Measurements from ENCODE around the gene RBMS3.
A peak's percentile ranks its signal among the peaks of the same experiment; 100 is the strongest.

RBMS3 gene

DNA sequence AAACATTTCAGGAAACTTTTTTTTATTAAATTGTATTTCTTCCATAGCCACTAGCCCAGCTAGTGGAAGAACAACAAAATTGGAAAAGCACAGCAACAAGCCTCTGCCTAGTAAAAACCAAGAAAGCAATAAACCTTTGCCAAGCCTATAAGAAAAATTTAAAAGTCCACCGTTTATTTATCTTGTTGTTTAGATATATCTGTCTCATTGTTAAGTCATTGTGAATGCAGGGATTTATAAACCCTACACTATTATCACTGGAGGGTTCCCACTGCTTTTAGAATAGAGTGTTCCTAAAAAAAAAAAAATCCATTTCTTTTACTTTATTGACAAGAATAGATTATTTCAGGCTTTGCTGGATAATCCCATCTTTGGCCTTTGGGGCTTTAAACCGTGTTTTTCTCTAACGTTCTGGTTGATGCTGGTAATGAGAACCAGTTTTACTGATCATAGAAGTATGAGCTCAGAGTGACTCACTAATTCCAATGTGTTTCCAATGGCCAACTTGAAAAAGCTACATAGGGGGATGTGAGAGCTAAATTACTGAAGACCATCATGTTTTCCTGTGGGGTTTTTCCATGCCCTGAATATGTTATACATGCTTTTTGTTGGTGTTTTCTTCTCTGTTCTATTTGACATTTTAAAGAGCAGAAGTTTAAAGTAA is 634.1 kb downstream of the RBMS3 start:
- no peak for DNase-seq

GRCh38 chr3:29919571-29919970 is 638.7 kb downstream of the RBMS3 start:
- no peak for DNase-seq

GRCh38 chr3:29922992-29923746 is 642.3 kb downstream of the RBMS3 start:
- no peak for DNase-seq

DNA sequence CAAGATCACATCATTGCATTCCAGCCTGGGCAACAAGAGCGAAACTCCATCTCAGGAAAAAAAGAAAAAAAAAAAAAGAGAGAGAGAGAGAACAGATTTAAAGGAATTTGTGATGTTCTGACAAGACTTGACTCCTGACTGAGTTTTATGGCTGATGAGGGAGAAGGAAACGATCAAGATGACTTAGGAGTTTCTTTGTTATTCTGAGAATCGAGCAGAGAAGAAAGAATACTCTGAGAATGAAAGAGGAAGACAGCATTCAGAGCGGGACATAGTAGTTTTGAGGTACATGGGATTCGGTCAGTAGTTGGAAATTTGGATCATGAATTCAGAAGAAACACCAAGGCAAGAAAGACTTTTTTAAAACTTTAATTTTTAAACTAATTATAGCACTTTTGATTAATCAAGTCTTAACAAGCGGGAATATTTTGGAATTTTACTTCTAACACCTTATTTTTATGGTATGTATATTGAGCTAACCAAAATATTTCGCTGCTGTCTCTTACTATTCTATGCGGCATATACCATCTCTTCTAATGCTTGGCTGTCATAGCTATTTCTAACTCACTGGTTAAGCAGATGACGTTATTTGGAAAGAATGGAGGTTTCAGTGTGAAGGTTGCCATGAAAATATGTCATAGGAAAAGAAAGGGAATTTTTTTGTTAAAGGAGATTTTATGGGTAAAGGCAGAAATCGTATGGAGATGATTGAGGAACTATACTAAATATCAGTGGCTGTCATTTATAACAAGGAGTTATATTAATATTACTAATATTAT is 644.1 kb downstream of the RBMS3 start:
- no peak for DNase-seq

DNA sequence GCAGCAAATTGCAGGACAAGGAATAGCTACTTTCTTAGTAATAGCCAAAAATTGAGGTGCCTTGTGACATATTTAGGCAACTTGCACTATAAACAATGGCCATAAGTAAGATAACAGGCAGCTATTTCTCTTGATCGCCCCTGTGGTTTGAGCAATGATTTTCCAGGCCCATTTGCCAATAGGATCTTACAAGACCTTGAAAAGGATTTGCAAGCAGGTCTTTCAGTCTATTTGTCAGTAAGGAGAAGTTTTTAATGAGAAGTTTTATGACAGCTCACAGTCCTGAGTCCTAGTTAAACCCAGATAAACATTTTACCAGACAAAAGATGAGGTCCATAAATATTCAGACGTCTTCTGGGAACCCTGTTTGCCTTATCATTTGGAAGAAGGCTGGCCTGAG is 645.5 kb downstream of the RBMS3 start:
- no peak for DNase-seq

- no peak for DNase-seq
These were observed 651.9 kb downstream of the RBMS3 start for GRCh38 chr3:29932696-29933325.

- no peak for DNase-seq
These were observed 653.1 kb downstream of the RBMS3 start for GRCh38 chr3:29933802-29934490.

GRCh38 chr3:29934751-29935150 is 653.9 kb downstream of the RBMS3 start:
- DNase-seq = no peak

GRCh38 chr3:29936054-29936453 is 655.2 kb downstream of the RBMS3 start:
- DNase-seq = peak in 1 of 5 donors; percentile 63

- no peak for DNase-seq
These were observed 655.9 kb downstream of the RBMS3 start for GRCh38 chr3:29936766-29937165.

GRCh38 chr3:29937185-29937584 is 656.3 kb downstream of the RBMS3 start:
- no peak for DNase-seq

GRCh38 chr3:29940759-29941323 is 660.0 kb downstream of the RBMS3 start:
- no peak for DNase-seq

DNA sequence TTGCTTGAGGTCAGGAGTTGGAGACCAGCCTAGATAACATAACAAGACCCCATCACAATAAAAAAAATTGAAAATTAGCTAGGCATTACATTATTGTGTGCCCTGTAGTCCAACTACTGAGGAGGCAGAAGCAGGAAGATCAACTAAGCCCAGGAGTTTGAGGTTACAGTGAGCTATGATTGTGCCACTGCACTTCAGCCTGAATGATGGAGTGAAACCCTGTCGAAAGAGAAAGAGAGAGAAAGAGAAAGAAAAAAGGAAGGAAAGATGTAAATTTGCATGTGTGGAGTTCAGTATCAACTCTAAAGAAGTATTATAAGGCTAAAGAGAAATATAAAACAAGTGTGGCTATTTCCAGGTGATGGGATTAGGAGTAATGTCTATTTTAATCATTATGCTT is 661.4 kb downstream of the RBMS3 start:
- DNase-seq = no peak

DNA sequence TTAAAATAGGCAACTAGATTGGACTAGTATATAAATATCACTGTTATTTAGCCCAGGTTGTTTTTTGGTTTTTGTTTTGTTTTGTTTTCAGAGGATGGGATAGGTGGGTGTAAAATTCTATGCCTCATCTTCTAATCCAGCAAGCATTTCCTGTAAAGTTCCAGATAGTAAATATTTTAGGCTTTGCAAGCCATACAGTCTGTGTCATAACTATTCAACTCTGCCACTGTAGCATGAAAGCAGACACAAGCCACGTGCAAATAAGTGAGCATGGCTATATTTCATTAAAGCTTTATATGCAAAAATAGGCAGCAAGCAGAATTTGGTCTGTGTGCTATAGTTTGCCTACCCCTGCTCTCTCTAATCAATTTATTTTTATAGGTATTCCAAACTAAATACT is 668.3 kb downstream of the RBMS3 start:
- DNase-seq = no peak

- no peak for DNase-seq
These were observed 669.2 kb downstream of the RBMS3 start for GRCh38 chr3:29949940-29950616.

- no peak for DNase-seq
These were observed 671.6 kb downstream of the RBMS3 start for GRCh38 chr3:29952431-29952830.

GRCh38 chr3:29955413-29955812 is 674.5 kb downstream of the RBMS3 start:
- DNase-seq = no peak

DNA sequence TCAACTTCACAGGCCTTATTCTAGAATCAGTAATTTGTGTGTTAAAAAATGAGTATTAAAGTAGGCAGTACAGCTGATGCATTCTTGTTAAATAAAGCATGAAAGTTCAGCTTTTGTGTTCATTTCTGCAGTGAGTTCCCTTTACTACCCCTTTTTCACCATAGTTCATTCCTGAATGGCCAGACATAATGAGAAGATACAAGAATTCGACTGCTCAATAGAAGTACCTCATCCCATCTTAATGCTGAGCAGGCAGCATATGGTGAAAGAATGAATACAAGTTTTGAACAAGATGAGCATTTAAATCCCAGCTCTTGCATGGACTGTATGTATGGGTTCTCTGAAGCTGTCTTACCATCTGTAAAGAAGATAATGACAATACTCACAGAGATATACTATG is 677.9 kb downstream of the RBMS3 start:
- DNase-seq = no peak

- DNase-seq = no peak
These were observed 691.0 kb downstream of the RBMS3 start for GRCh38 chr3:29971895-29972294.

GRCh38 chr3:29972320-29972993 is 691.6 kb downstream of the RBMS3 start:
- DNase-seq = no peak

- no peak for DNase-seq
These were observed 692.9 kb downstream of the RBMS3 start for GRCh38 chr3:29973763-29974162.

All from T-helper 1 cell (primary cell).